GM18519 (cell line): ENCODE measurements around the gene MLXIP.
A peak's percentile ranks its signal among the peaks of the same experiment; 100 is the strongest.
"Not testable (repeated sequence)": the region's sequence is repeated elsewhere in the genome, so short reads cannot be mapped to it uniquely, and the experiment has no call there.

ENCODE experiments used
- ATAC-seq: cut with Tn5 transposase; IDR thresholded peaks from one replicate; pipeline ENCODE4 v1.9.1; 2021; ENCODE audit warnings: mild to moderate bottlenecking, moderate library complexity; ENCODE audit not compliant: unreplicated experiment, low FRiP score

Gene MLXIP, protein sequence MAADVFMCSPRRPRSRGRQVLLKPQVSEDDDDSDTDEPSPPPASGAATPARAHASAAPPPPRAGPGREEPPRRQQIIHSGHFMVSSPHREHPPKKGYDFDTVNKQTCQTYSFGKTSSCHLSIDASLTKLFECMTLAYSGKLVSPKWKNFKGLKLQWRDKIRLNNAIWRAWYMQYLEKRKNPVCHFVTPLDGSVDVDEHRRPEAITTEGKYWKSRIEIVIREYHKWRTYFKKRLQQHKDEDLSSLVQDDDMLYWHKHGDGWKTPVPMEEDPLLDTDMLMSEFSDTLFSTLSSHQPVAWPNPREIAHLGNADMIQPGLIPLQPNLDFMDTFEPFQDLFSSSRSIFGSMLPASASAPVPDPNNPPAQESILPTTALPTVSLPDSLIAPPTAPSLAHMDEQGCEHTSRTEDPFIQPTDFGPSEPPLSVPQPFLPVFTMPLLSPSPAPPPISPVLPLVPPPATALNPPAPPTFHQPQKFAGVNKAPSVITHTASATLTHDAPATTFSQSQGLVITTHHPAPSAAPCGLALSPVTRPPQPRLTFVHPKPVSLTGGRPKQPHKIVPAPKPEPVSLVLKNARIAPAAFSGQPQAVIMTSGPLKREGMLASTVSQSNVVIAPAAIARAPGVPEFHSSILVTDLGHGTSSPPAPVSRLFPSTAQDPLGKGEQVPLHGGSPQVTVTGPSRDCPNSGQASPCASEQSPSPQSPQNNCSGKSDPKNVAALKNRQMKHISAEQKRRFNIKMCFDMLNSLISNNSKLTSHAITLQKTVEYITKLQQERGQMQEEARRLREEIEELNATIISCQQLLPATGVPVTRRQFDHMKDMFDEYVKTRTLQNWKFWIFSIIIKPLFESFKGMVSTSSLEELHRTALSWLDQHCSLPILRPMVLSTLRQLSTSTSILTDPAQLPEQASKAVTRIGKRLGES

GRCh38 chr12:122078141-122079032, at the start of gene MLXIP:
Gene MLXIP, plus strand, starts transcription at chr12:122078756. Its CDS starts 98 bp downstream, at chr12:122078854.
- ATAC-seq: peak; percentile 63

GRCh38 chr12:122028905-122029560, 49.5 kb upstream of the MLXIP start:
- no peak for ATAC-seq

DNA sequence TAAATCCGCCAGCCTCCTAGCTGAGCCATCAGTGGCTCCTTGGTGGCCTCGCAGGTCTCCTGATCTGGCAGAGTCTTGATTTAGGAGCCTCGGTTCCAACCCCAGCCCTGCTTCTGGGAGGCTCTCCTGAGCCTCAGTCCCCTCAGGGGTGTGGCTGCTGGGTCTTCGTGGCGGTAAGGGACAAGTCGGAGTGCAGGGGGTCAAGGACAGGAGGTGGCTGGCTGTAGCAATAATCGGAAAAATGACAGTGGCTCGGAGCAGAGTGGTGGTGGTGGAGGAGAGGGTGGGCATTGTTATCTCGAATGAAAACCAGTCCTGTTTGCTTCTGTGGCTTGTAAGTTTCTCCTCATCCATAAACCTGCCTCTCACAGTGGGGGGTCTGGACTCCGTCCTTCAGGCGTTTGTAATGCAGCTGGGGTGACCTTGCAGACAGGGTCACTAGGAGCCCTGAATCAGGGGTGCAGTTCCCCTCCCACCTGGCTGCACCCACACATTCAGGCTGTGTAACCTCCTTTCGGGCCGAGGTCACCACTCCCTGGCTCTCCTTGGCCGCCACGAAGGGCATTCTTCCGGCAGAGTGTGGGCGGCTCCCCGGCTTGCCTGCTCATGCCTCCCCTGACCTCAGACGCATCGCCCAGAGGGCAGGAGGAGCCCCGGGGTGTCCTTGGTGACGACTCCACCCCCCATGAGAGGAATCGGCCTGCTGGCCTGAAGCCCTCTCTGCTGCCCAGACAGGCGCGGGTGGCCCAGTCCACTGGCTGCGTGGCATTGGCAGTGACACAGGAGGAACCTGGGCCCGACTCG, 48.7 kb upstream of the MLXIP start:
- ATAC-seq: no peak

DNA sequence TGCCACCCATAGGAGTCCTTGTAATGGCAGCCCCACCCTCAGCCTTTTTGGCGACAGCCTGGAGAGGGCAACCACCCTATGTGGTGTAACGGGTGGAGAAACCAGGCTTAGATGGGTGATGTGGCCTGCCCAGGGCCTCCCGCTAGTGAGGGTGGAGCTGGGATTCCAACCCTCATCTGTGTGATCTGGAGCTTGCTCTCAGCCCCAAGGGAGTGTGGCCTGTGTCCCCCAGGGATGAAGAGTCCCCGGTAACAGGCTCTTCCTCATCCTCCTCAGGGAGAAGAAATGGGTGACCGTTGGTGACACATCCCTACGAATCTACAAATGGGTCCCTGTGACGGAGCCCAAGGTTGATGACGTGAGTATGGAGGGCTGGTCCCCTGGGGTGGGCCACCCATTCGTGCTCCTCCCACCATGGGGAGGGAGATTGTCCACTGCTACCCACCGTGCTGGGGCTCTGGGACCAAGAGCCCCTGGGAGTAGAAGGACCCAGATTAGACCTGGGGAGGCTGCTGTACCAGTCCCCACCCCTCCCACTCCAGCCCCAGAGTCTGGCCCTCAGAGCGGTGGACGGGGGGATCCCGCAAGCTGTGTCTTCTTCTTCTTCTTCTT, 48.0 kb upstream of the MLXIP start:
- ATAC-seq: no peak

DNA sequence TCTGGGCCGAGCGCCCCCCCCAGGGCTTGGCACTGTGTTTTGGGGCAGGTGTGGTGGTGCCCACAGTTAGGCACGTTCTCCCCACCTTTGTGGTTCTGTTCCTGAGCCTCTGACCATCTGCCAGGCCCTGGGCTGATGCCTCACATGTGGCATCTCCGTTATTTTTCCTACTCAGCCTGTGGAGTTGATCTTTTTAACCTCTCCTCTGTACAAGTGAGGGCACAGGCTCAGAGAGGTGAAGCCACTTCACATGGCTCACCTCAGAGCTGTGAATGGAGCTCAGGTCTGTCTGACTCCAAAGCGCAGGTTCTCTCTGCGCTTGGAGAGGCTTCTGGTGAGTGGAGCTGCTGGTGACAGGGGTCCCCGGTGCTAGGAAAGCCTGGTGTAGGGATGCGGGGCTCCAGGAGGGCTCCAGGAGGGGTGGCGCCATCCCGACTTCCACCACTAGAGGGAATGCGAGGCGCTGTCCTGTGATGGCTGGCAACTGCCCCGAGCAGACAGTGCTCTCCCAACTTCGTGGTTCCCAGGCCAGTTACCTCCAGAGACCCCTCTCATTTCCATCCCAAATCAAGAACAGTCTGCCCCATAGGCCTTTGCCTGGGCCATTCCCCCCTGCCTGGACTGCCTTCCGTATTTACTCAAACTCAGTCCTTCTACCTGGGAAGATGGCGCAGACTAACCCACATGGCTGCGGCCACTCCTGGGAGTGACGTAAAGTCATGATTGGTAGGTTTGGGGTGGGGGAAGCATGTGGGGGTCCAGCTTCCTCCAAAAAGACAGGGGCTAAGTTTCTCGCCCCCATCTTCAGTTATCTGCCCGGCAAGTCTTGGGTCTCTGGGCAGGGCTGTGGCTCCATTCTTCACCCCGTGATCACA, 47.0 kb upstream of the MLXIP start:
- no peak for ATAC-seq

DNA sequence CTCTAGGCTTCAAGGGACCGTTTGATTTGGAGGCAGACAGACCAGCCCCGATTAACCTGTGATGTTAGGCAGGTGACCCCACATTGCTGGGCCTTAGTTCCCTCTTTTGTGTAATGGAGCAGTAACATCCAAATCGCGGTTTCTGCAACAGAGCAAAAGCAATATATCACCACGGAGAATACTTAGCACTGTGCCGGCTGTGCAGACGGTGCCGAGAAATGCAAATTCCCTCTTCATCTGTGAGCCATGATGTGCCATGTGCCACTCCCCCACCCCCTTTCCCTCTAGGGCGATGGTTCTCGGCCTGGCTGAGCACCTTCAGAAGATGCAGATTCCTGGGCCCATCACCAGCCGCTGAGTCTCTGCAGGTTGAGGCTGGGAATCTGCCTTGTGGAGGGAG, 46.0 kb upstream of the MLXIP start:
- no peak for ATAC-seq

GRCh38 chr12:122035292-122035691, 43.3 kb upstream of the MLXIP start:
- ATAC-seq: no peak

GRCh38 chr12:122036153-122036552, 42.4 kb upstream of the MLXIP start:
- no peak for ATAC-seq

GRCh38 chr12:122040579-122041386, 37.8 kb upstream of the MLXIP start:
- ATAC-seq: no peak

- not testable (repeated sequence) for ATAC-seq
Observed at GRCh38 chr12:122041458-122041857, 37.1 kb upstream of the MLXIP start.

DNA sequence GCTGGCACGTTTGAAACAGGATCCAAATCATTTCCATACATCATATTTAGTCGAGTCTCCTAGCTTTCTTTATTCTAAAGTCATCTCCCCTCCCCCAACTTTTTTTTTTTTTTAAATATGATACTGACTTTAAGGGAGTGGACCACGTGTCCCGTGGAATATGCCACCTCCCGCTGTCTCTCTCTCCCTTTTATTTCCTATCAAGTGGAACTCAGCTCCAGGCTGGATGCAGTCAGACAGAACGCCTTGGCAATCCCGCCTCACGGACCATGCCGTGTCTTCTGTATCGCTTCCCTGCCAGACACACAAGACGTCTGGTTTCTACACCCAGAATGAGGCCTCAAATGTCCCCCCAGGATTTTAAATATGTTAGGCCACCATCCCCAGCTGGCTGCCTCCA, 35.6 kb upstream of the MLXIP start:
- no peak for ATAC-seq

DNA sequence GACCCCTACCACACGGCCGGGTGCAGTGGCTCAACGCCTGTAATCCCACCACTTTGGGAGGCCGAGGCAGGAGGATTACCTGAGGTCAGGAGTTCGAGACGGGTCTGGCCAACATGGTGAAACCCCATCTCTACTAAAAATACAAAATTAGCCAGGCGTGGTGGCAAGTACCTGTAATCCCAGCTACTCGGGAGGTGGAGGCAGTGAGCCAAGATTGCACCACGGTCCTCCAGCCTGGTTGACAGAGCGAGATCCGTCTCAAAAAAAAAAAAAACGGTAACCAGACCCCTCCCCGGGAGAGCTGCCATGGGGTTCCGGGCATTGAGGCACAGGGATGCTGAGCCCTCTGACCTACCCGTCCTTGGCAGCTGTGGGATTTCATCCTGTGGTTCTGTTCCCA, 35.1 kb upstream of the MLXIP start:
- no peak for ATAC-seq

DNA sequence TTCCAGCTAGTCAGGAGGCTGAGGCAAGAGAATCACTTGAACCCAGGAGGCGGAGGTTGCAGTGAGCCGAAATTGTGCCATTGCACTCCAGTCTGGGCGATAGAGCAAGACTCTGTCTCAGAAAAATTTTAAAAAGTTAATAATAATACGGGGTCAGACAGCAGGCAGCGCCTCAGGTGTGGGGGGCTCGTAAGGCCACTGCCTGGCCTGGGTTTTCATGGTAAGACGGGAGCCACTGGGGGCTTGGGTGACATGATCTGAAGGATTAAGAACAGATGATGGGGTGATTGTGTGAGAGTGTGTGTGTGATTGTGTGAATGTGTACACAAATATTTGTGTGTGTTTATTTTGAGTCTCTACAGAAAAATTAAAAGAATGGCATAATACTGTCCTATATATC, 33.3 kb upstream of the MLXIP start:
- ATAC-seq: no peak

- ATAC-seq: no peak
Observed at GRCh38 chr12:122046145-122046544, 32.4 kb upstream of the MLXIP start.

DNA sequence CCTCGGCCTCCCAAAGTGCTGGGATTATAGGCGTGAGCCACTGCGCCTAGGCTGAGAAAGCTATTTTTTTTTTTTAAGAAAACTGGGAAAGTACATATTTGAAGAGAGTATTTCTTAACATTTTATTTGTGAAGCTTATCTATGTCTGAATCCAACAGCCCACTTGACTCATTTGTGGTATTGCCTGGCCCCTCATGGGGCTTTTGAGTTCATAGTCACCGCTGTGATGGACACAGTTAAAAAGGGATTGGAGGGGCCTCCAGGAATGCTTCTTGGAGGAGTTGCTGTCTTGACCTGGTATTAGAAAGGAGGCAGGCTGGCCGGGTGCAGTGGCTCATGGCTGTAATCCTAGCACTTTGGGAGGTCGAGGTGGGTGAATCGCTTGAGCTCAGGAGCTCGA, 30.4 kb upstream of the MLXIP start:
- no peak for ATAC-seq

DNA sequence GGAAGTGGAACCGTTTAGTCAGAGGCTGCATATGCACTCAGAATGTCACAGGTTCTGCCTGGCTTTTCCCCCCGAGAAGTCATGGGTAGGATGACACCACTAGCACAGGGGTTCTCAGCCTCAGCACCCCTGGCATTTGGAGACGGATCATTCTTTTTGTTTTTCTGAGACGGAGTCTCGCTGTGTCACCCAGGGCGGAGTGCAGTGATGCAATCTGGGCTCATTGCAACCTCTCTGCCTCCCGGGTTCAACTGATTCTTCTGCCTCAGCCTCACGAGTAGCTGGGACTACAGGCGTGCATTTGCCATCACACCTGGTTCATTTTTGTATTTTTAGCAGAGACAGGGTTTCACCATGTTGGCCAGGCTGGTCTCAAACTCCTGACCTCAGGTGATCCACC, 28.7 kb upstream of the MLXIP start:
- no peak for ATAC-seq

- ATAC-seq: no peak
Observed at GRCh38 chr12:122050706-122051105, 27.9 kb upstream of the MLXIP start.
